OCI-LY7 (cell line): ENCODE results near the gene DEAF1.

Experiments
- CTCF ChIP-seq: fragments of 200-600 bp; sonication (generic); conservative IDR thresholded peaks from 2 replicates; pipeline ENCODE4 v1.5.1; 2014; ENCODE audit warnings: mild to moderate bottlenecking, antibody characterized with exemption, low read length, moderate library complexity, mixed read lengths
- EZH2phosphoT487 ChIP-seq: fragments of 200-600 bp; sonication (generic); IDR thresholded peaks from 2 replicates; pipeline ENCODE4 v1.6.1; 2018; ENCODE audit warnings: low read depth, borderline replicate concordance, mild to moderate bottlenecking, mixed run types, antibody characterized with exemption, low read length, moderate library complexity, mixed read lengths

GRCh38 chr11:691710-692590 lies 3.1 kb downstream of the DEAF1 start:
- TF ChIP-seq CTCF (no peak), EZH2phosphoT487 (no peak)
